K562 (cell line): ENCODE results near the gene PCF11. TPM values are rescaled to one million over a fixed set of nuclear protein-coding genes. Genes with fewer than 3 reads are reported as not detected.

Experiments
- BRD4 ChIP-seq: fragments of 200-600 bp; sonication (generic); IDR thresholded peaks from 2 replicates; pipeline ENCODE4 v1.6.1; 2017; ENCODE audit warnings: inconsistent platforms
- CGGBP1 ChIP-seq: fragments of 250-450 bp; sonication (Bioruptor Pico); IDR thresholded peaks from 2 replicates; pipeline ENCODE4 v1.9.0; 2021; ENCODE audit warnings: mild to moderate bottlenecking
- CHD1 ChIP-seq: fragments of 200-600 bp; sonication (generic); IDR thresholded peaks from one replicate; pipeline ENCODE4 v1.6.1; 2012; ENCODE audit warnings: mild to moderate bottlenecking, moderate library complexity, low read length, inconsistent platforms
- FOXM1 ChIP-seq, 2 experiments: fragments of 450-650 bp in 1 of 2; sonication (generic) in 1 of 2; formaldehyde crosslinking in 1 of 2; IDR thresholded peaks; 2 replicates each; pipeline versions ENCODE4 v1.6.1 to v1.9.0; 2017 to 2022; ENCODE audit warnings: low read depth in 2 of 2, mild to moderate bottlenecking in 2 of 2, missing genetic modification reagents in 1 of 2, moderate library complexity in 1 of 2
- HDAC2 ChIP-seq: fragments of 450-650 bp; IDR thresholded peaks from 2 replicates; pipeline ENCODE4 v1.6.1; 2016; ENCODE audit warnings: mild to moderate bottlenecking
- IRF2 ChIP-seq: sonication (generic); formaldehyde crosslinking; IDR thresholded peaks from 2 replicates; pipeline ENCODE4 v1.8.1; 2022; ENCODE audit warnings: mild to moderate bottlenecking, missing genetic modification reagents
- MCM7 ChIP-seq, 2 experiments: fragments of 450-650 bp; IDR thresholded peaks; 2 replicates each; pipeline ENCODE4 v1.6.1; 2016 to 2018
- NR0B1 ChIP-seq: fragments of 450-650 bp; IDR thresholded peaks from one replicate; pipeline ENCODE4 v1.6.1; 2018; ENCODE audit warnings: mild to moderate bottlenecking, moderate library complexity; ENCODE audit not compliant: partially characterized antibody
- SMAD1 ChIP-seq: fragments of 150-350 bp; IDR thresholded peaks from 2 replicates; pipeline ENCODE4 v1.6.1; 2014; ENCODE audit warnings: low read length, low read depth; ENCODE audit not compliant: partially characterized antibody
- SNRNP70 ChIP-seq: fragments of 200-400 bp; formaldehyde crosslinking; optimal IDR thresholded peaks from 2 replicates; pipeline ENCODE3; 2017; ENCODE audit warnings: low read depth, low read length
- SUPT5H ChIP-seq: fragments of 450-650 bp; IDR thresholded peaks from 2 replicates; pipeline ENCODE4 v1.6.1; 2016
- TEAD4 ChIP-seq, 2 experiments: sonication (generic) in 1 of 2; formaldehyde crosslinking in 1 of 2; IDR thresholded peaks; 2 replicates each; pipeline versions ENCODE4 v1.6.1 to v1.8.0; 2012 to 2022; ENCODE audit warnings: borderline replicate concordance in 1 of 2, inconsistent platforms in 1 of 2, low read length in 1 of 2, mild to moderate bottlenecking in 1 of 2, missing genetic modification reagents in 1 of 2
- USF1 ChIP-seq: sonication (generic); formaldehyde crosslinking; IDR thresholded peaks from 2 replicates; pipeline ENCODE4 v1.9.0; 2022; ENCODE audit warnings: mild to moderate bottlenecking, missing genetic modification reagents
- ZBTB43 ChIP-seq: sonication (generic); formaldehyde crosslinking; IDR thresholded peaks from 2 replicates; pipeline ENCODE4 v1.8.0; 2023; ENCODE audit warnings: mild to moderate bottlenecking, missing genetic modification reagents
- ZBTB8A ChIP-seq: fragments of 450-650 bp; IDR thresholded peaks from 2 replicates; pipeline ENCODE4 v1.6.1; 2018; ENCODE audit warnings: mild to moderate bottlenecking, moderate library complexity; ENCODE audit not compliant: partially characterized antibody
- ZC3H8 ChIP-seq: fragments of 450-650 bp; IDR thresholded peaks from 2 replicates; pipeline ENCODE4 v1.6.1; 2017
- ZFPM2 ChIP-seq: fragments of 250-450 bp; sonication (Bioruptor Pico); IDR thresholded peaks from 2 replicates; pipeline ENCODE4 v1.5.1; 2022; ENCODE audit warnings: mild to moderate bottlenecking
- ZMIZ1 ChIP-seq, 2 experiments: fragments of 150-350 bp in 1 of 2; IDR thresholded peaks; 2 replicates each; pipeline ENCODE4 v1.6.1; 2012 to 2016; ENCODE audit warnings: low read depth in 2 of 2, low read length in 2 of 2, mild to moderate bottlenecking in 1 of 2, moderate library complexity in 1 of 2
- ZNF431 ChIP-seq: sonication (generic); formaldehyde crosslinking; IDR thresholded peaks from 2 replicates; pipeline ENCODE4 v1.8.0; 2022; ENCODE audit warnings: mild to moderate bottlenecking, missing genetic modification reagents
- polyA plus RNA-seq, 8 experiments: library from polyadenylated mRNA; depleted of rRNA in 4 of 8; stranded (reverse) in 5 of 8; unstranded in 3 of 8; fragments of >200 nt; fragmentation: Nextera tagmentation in 2 of 8; fragmentation: Illumina TruSeq in 1 of 8; extraction: Ambion mirVana in 2 of 8; extraction: Trizol in 1 of 8; gene quantifications; 2 replicates each; pipeline versions ENCODE4 v1.2.1 to v1.2.3, GENCODE V29; 2011 to 2014; ENCODE audit warnings: inconsistent platforms in 1 of 8, missing spikeins in 1 of 8
- total RNA-seq, 7 experiments: library from RNA; depleted of rRNA in 6 of 7; stranded (reverse); fragments of >200 nt in 6 of 7; fragmentation: Illumina TruSeq in 2 of 7; extraction: Trizol in 2 of 7; gene quantifications; 2 replicates each; pipeline versions ENCODE4 v1.2.1 to v1.2.3, GENCODE V29; 2011 to 2021; ENCODE audit warnings: low replicate concordance in 1 of 7

Gene PCF11
- total and polyA plus RNA-seq, 9 of the 15 experiments (the other 6 are each of a cell fraction or from before 2014, with no cell fraction given), result 9.3 to 91.6 (median 54.4) TPM

GRCh38 chr11:83157594-83158356 lies 844 bp downstream of the PCF11 start (continued):
- 0 out of 4 replicates have a peak, but pooled peaks of 1 of the 2 experiments have one; percentile 30 for TF ChIP-seq ZMIZ1 (IDR thresholded peaks at IDR 0.05; ENCODE audit: low read depth in 2 of 2, low read length in 2 of 2)
- TF ChIP-seq NR0B1, result no peak
- peak; percentile 66 for TF ChIP-seq SUPT5H
- no peak for TF ChIP-seq MCM7 (IDR thresholded peaks at IDR 0.05)
- no peak for TF ChIP-seq ZFPM2 (CRISPR knock-in tag)
- 0 out of 2 replicates have a peak, but pooled peaks have one; percentile 41 for TF ChIP-seq CGGBP1 (CRISPR knock-in tag)
- TF ChIP-seq USF1, result peak; percentile 49; the same call in 1 of the 2 replicates
- peak; percentile 42; the same call in 1 of the 2 replicates for TF ChIP-seq HDAC2
- no peak for TF ChIP-seq ZC3H8
- peak; percentile 92 for TF ChIP-seq BRD4
- no peak for TF ChIP-seq ZBTB8A
- TF ChIP-seq IRF2, result no peak
- no peak; the same call in 1 of the 2 replicates for TF ChIP-seq FOXM1 (IDR thresholded peaks at IDR 0.05; ENCODE audit: low read depth)
- TF ChIP-seq FOXM1 (CRISPR knock-in tag; IDR thresholded peaks at IDR 0.05; ENCODE audit: low read depth), result 0 out of 2 replicates have a peak, but pooled peaks have one; percentile 36
- TF ChIP-seq ZBTB43 (CRISPR knock-in tag), result no peak
- TF ChIP-seq ZNF431 (CRISPR knock-in tag), result no peak
- TF ChIP-seq TEAD4 (IDR thresholded peaks at IDR 0.05; ENCODE audit: low read length), result peak; percentile 44; the same call in 1 of the 2 replicates
- TF ChIP-seq TEAD4 (CRISPR knock-in tag; IDR thresholded peaks at IDR 0.05; ENCODE audit: borderline replicate concordance), result no peak
- TF ChIP-seq SNRNP70, result peak; percentile 38
- TF ChIP-seq SMAD1, result no peak
- TF ChIP-seq CHD1, result peak; percentile 87
